Measurements from ENCODE around the gene MYBBP1A.

Gene MYBBP1A

DNA sequence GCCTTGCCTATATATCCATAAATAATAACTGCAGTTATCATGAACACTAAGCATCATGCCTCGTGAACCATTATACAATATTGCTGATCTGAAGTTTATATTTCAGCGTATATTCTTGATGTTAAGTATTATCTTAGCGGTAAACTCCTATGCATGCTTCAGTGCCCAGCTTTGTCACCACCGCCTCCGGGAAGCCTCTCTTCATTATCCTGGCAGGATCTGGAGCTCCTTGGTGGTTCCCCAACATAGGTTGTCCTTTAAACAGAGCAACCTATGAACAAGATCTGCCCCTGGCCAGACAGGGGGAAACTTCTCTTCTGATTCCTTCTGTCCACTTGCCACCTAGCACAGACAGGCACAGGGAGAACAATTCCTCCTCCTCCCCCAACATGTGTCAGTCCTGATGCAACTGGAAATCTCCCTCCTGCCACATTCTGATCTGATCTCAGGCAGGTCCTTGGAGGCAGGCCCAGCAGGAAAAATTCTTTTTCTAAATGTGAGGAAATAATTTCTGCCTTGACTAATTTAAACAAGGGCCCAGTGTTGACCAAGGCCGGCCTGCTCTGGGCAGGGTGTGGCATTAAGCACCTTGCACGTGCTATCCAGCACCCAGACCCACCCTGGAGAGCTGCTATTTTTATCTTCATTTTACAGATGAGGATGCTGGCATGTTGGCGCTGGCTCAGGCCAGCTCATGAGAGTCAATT lies 34.1 kb downstream of the MYBBP1A start:
- in situ Hi-C loops (cut with MboI; ENCODE audit: low sequenced_read_pairs) = no loop called here

DNA sequence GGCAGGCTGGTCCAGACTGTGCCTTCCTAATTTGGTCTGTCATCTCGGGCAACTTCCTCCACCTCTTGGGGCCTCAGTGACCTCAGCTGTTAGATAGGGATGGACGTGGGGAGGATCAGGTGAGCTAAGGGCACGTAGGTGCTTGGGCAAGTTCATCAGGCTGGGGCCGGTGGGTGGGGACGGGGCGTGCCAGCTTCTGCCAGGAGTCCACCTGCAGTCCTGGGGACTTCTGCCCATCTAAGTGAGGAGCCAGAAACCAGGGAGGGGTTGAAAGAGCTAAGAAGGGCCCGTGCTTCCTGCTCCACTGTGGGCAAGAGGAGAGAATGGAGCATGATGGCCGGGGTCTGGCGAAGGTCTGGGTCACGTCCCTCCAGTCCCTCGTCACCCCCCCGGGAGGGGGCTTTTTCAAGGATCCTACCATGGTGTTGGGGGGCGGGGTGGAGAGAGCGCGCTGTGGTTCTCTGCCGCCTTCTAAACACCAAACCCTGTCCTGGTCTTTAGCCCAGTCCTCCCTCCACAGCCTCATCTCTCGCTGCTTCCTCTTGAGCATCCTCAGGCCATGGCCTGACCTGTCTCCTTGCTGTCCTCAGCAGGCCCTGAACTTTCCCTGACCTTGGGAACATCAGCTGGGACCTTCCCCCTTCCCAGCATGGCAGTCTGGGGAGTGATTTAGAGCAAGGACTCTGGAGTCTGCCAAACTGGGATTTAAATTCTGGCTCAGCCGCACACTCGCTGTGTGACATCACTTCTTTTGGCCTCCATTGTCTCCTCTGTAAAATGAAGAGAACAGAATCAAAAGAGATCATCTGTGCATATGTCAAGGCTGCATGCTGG lies 34.9 kb downstream of the MYBBP1A start:
- in situ Hi-C loops (cut with MboI; ENCODE audit: low sequenced_read_pairs) = no loop called here

DNA sequence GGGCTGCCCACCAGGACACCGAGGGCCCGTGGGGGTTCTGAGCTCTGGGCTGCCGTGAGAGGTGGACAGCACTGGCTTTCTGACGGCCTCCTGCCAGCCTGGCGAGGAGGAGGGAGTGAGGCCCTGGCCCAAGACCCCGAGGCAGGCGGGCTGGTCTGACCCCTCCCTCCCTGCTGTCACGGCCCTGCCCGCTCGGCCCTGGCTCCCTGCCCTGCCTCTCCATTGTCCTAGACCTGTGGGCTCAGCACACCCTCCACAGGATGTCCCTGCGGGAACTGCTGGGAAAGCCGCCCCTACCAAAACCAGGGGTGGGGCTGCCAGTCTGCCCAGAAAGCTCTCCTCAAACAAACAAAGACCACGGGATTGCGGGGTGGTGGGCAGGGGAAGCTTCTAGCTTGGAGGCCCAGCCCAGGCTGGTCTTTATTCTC lies 35.8 kb downstream of the MYBBP1A start:
- in situ Hi-C loops (cut with MboI; ENCODE audit: low sequenced_read_pairs) = no loop called here

DNA sequence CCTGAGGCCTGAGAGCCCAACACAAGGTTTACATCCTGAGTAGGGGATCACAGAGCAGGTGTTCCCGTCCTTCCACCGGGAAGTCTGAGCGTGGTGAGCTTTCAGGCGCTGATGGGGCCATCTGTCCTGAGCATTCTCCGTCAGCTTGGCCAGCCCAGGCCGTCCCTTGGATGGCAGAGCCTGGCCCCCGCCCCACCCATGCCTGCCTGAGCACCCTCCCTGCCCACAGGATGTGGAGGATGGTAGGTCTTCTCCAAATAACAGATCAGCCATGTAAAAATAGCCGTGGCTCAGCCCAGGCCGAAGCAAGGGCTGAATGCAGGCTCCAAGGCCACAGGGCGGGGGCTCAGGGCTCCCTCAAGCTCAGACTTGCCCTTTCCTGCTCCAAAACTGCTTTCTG lies 36.3 kb downstream of the MYBBP1A start:
- in situ Hi-C loops (cut with MboI; ENCODE audit: low sequenced_read_pairs) = no loop called here

DNA sequence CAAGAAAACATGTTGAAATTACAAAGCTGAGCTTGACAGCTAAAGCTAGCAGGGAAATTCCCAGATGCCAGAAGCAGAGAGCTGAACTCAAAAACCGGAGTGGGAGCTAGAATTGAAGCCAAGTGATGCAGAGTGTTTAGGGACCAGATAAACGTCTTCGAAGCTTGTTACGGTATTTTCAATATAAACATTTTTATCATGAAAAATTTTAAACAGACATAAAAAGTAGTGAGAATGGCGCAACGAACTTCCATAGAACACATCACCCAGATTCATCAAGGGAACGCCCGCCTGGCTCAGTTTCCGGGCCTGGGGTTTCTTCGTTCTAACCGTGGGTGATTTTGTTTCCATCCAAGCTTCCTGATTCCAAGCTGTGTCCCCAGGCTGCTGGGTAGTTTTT lies 38.4 kb downstream of the MYBBP1A start:
- in situ Hi-C loops (cut with MboI; ENCODE audit: low sequenced_read_pairs) = no loop called here

DNA sequence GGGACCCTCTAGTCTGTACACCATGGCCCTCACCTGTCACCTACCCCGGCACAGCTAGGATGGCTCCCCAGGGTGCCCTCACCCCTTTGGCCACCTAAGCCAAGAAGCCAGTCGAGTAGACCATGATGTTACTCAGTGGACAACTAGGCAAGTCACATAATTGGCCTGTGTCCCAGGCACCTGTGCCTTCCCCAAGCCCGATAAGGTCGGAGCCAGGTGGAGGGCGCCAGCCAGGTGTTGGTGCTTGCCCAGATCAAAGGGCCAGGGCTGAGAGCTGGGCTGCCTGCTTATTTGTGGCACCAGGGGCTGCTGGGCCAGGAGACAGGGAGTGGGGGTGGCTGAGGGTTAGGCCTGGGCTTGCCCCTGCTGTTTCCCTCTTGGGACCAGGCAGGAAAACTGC lies 39.7 kb downstream of the MYBBP1A start:
- in situ Hi-C loops (cut with MboI; ENCODE audit: low sequenced_read_pairs) = no loop called here

DNA sequence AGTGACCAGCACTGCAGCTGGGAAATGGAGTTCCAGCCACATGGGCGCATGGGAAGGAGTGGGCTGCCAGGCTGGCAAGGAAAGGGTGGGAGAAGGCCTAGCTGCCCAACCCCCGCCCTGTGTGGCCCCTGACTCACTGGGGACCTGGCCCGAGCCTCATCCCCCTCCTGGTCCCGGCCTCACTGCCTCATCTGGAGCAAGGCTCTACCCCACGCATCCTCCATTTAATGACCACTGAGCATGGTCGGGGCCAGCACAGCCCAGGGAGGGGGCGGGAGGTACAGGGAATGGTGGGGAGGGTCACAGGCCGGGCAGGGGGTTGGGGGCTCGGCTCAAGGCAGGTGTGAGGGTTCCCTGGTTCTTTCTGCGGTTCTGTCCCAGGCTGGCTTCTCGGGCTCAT lies 40.4 kb downstream of the MYBBP1A start:
- in situ Hi-C loops (cut with MboI; ENCODE audit: low sequenced_read_pairs) = no loop called here

DNA sequence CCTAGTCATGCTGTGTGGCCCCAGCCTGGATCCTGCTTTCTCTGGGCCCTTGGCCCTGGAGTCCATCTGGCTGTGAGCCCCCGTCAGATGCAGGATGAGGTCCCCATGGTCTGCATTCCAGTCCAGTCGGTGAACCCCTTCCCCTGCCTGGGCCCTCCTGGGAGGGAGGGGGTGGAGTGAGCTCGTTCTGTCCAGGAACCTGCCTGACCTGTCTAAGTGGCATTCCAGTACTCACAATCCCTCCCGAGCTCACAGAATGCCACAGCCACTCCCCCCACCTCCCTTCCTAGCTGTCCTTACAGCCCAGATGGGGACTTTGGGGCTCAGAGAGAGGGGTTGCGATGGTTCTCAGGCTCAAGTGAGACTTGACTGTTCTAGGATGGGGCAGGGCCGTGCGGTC lies 41.0 kb downstream of the MYBBP1A start:
- in situ Hi-C loops (cut with MboI; ENCODE audit: low sequenced_read_pairs) = no loop called here

DNA sequence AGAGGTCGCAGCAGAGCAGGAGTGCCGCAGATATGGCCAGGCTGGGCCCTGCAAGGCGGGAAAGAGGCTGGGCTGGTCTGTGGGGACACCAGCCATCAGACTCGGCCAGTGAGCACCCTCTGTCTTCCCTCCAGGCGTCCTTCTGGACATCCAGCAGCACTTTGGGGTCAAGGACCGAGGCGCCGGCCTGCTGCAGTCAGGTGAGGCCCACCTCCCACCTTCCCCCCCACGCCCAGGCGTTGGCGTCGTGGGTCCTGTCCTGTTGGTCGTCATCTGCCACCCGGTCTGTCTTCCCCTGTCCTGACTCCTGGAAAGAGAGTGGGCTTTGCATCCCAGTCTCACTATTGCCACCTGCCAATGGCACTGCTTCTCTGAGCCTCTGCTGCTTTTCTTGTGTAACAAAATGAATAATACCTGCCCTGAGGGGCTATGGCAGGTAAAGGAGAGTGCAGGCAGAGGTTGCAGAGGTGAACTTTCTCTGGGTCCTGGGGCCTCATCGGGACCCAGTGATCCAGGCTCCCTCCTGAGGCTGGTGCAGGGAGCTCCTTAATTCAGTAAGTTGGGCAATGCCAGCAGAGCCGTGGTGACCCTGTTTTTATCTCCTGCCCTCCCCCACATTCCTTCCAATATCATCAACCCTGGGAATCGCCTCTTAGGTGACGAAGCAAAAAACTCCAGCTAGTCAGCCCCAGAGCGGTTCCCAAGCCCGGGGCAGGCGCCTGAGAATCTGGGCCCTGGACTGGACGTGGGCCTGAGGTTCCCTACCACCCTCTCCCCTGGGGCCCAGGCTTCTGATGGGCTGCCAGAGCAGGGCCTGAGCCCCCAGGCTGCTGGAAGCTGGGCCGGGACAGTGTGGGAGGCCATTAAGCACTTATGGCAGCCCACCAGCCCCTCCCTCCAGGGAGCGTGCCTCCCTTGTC lies 41.8 kb downstream of the MYBBP1A start:
- in situ Hi-C loops (cut with MboI; ENCODE audit: low sequenced_read_pairs) = no loop called here

DNA sequence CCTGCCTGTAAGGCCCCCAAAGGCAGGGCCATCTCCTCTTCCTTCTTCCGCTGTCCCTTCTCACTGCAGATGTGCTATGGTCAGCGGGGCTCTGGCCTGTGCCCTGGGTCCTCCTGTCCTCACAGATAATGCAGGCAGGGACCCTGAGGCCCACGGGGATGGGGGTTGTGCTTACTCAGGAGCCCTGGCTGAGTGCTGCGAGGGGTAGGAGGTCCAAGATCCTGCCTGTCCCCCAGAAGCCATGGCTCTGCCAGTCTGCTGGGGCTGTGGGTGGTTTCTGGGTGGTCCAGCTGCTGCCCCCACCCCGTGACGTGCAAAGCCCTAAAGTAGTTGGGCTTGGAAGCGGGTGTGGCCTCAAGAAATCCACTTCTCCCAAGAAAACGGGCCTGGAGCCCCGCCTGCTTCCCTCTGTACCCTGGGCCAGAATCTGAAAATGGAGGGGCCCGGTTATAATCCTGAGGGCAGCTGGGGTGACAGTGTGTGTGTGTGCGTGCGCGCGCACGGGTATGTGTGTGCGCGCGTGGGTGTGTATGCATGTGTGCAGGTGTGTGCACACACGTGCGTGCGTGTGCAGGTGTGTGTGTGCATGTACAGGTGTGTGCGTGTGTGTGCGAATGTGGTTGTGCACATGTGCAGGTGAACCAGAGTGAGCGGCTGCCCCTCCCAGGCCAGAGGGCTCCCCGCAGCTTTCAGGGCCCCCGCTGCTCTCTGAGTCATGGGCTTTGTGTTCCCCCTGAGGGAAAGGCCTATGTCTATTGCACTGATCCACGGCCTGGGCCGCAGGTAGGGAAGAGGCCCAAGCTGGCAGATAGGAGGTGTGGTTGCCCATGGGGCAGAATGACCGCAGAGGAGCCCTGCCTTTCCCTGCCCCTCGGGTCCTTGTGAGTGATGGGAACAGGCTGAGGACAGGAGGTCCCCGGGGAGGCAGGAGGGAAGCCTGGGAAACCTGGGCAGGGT lies 42.8 kb downstream of the MYBBP1A start:
- in situ Hi-C loops (cut with MboI; ENCODE audit: low sequenced_read_pairs) = no loop called here

DNA sequence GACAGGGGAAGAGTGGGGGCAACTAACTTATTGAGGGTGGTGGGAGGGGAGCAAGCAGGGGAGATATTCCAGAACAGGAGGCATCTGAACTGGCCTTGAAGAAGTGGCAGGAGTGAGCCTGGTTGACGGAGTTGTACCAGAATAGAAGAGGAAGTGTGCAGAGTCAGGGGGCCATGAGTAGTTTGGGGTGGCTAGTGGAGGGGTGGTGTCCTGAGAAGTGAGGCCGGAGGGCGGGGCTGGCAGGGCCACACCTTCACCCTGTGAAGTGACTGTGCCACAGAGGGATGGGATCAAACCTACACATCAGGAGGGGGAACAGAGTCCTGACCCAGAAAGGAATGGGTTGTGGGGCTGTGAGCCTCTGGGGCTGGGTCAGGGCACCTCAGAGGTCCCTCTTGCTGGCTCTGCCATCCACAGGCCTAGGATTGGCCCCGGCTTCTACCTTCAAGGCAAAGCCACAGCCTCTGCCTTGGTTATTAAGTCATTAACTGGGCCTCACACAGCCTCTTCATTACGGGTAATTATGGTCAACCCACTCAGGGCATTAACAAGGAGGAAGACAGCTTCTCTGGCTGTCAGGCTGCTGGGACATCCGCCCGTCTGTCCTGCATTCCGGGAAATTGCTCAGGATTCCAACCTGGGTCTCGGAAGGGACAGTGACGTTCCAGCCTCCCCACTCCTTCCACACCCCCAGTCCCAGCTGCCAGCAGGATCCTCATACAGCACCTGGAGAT lies 43.8 kb downstream of the MYBBP1A start:
- in situ Hi-C loops (cut with MboI; ENCODE audit: low sequenced_read_pairs) = no loop called here

DNA sequence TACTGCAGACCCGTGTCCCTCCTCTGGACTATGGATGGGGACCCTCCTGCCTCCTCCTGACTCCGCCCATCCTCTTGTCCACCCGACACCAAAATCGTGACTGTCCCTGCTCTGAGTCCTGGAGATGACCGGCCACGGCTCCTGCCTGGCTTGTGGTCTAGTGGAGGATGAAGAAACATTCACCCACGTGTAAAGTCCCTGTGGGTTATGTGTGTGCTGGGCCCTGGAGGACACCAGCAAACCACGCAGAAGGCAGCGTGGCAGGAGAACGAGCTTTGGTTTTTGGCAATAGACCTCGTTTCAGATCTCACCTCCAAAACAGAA lies 44.6 kb downstream of the MYBBP1A start:
- in situ Hi-C loops (cut with MboI; ENCODE audit: low sequenced_read_pairs) = no loop called here

DNA sequence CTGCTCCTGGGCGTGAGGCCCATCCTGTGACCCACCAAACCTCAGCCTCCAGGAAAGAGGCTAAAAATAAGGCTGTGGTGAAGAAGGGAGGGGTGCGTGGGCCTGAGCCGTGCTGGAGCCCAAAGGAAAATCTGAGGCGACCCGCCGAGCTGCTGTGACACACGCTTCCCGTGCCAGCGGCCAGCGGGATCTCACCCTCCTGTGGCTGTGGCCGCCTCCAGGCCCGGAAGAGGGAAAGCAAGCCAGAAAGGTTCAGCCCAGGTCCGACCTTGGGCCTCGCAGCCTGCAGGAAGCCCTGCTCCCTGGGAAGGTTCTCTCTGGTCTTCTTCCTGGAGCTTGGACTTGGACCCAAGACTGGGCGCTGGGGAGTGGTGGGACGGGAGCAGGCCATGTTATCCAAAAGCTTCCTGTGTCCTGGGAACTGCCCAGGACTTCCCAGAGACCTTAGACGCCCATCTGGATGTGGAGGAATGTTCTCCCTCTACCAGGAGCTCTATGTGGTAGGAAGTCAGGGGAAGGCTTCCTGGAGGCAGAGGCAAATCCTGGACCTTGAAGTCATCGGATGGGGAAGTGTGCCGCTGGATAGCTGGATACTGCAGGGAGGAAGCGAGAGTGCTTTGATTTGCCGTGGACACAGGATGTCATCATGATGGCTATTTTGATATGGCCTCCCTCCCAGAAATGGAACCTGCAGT lies 45.1 kb downstream of the MYBBP1A start:
- in situ Hi-C loops (cut with MboI; ENCODE audit: low sequenced_read_pairs) = no loop called here

DNA sequence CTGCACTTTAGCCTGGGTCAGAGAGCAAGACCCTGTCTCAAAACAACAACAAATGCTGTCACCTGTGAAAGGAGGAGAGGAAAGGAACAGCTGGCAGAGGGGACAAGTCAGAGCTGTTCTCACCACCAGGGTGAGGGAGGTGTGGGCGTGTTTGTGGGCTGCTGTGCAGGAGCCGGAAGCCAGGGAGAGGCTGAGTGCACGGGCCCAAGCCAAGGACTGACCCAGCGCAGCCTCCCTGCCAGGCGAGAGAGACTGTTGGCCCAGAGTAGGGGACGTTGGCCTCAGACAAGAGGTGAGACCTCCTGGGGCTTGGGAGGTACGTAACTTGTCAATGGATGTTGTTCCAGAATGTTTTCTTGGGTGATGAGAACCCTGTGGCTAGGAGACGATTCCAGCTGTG lies 45.8 kb downstream of the MYBBP1A start:
- in situ Hi-C loops (cut with MboI; ENCODE audit: low sequenced_read_pairs) = no loop called here

DNA sequence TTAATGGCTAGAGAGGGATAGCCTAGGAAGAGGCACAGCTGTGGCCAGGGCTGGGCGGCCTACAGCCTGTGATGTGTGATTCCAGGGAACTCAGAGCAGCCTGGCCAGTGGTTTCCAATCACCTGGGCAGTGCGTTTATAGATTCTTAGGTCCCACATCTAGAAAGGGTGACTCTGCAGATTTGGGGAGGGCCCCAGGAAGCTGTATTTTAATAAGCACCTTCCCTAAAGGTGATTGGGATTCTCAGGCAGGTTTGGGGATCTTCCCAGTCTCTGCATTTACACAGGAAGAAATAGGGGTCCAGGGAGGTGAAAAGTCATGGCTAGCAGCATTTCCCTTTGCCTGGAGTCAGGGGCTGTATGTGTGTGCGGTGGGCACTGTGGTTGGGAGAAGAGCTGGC lies 47.0 kb downstream of the MYBBP1A start:
- in situ Hi-C loops (cut with MboI; ENCODE audit: low sequenced_read_pairs) = no loop called here

DNA sequence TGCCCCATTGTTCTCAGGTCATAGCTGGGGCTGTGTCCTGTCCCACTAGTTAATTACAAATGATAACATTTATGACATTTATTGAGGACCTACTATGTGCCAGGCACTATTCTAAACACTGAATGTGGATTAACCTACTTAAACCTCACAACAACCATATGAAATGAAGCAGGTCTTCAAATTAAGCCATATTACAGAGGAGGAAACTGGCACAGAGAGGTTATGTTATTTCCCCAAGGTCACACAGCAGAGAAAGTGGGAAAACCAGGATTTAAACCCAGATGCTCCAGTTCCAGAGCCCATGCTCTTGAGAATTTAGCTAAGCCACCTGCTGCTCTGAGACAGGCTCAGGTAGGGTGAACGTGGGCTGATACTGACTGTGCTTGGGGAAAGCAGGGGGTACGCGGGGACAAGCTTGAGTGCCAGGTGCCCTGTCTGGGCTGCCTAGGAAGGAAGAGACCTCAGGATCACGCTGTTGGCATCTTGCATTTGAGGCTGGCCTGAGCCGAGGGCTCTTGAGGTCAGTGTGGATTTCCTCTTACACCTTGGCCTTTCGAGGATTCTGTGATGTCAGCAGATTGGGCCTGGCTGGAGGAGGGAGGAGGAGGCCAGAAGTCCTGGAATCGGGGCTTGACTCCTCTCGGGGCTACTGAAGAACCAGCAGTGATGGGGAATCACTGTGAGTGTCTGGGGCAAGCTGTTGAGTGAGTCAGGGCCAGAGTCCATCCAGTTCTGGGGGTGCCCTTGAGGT lies 47.6 kb downstream of the MYBBP1A start:
- in situ Hi-C loops (cut with MboI; ENCODE audit: low sequenced_read_pairs) = no loop called here

DNA sequence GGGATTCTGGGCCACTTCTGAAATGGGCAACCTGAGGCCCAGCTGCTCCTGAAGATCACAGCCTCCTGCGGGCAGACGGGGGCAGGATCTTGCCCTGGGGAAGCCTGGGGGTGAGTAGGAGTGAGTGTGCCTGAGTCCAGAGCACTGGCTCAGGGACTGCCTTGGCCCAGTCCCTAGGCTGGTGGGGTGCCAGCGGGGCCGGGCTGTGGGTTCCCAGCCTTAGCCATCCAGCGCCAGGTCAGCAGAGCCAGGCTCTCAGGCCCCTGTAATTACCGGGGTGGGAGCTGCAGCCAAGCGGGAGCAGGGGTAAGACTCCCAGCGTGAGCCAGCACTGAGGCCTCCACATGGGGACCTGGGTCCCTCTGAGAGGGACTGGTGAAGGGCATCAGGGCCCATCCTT lies 48.3 kb downstream of the MYBBP1A start:
- in situ Hi-C loops (cut with MboI; ENCODE audit: low sequenced_read_pairs) = no loop called here

DNA sequence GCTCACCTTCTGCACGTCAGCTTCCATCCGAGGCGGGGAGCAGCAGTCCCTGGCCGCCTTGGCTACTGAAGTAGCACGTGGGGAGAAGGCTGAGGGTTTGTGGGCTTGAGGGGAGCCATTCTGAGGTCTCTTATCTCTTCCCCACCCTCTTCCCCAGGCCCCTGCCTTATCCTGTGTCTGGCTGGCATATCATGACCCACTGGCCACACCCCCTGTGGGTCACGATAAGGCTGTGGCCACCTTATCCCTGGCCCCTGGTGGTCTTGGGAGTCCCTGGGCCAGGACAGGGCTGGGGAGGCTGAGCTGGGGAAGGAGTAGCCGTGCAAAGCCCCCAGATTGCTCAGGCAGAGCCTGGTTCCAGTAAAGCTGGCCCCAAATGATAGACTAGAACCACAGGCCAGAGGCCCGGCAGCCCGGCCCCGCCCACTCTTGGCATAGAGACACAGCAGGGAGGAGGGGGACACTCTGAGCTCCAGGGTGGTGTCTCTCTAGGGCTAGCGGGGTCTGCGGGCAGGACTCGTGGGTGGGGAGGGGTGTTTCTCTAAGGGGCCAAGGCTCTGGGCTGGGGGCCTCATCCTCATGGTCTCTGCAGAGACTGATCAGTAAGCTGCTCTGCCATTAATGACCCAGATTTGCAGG lies 48.9 kb downstream of the MYBBP1A start:
- in situ Hi-C loops (cut with MboI; ENCODE audit: low sequenced_read_pairs) = no loop called here
